RWPE1 (cell line): ENCODE data around the gene AHSG.
"Not testable (repeated sequence)": the region's sequence is repeated elsewhere in the genome, so short reads cannot be mapped to it uniquely, and the experiment has no call there.

Experiments used
- CTCF ChIA-PET: fragments of 350-600 bp; sonication (Branson Sonifier 250); formaldehyde crosslinking; extraction: SDS; loops from one replicate; lab custom pipeline; 2021; lab: Yijun Ruan, JAX
- POLR2A ChIA-PET: fragments of 400-600 bp; formaldehyde crosslinking; extraction: SDS; loops from one replicate; lab custom pipeline; 2020; ENCODE audit warnings: antibody characterized with exemption; ENCODE audit not compliant: low non-redundant PET; lab: Yijun Ruan, JAX
- DNase-seq: peaks from one replicate; pipeline ENCODE4 v3.0.0; 2012; ENCODE audit warnings: low spot score
- H3K27ac ChIP-seq: fragments of 450-650 bp; 2 replicates; pipeline ENCODE4 v1.5.1; 2017
- CTCF ChIP-seq: fragments of 450-650 bp; conservative IDR thresholded peaks from 2 replicates; pipeline ENCODE4 v1.5.1; 2017; ENCODE audit warnings: low read depth, mild to moderate bottlenecking

AHSG gene

DNA sequence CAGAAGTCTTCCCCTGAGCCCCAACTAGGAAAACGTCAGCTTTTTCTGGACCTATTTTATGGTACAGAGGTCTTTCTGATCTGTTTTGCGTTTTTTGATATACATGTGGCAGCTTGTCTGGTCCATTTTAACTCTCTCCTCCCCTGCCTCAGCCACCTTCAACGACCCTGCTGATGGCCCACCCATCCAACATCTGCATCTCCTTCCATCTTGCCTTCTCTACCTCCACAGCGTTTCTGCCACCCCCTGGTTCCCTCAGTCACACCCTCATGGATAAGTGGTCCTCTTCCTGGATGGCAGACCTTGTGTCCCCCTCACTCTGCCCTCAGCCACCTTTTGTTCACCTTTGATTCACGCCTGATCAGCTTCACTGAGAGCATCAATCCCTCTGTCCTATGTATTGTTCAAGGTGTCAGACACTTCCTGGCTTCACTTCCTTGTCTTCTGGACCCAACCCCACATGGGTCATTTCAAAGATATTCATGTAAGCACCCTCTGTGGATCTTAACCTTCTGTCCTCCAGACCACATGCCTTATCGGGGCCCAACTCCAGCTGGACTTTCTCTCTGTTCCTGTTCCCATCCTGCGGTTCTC lies 13.5 kb downstream of the AHSG start:
- TF ChIP-seq CTCF, result no peak
- ChIA-PET CTCF (interaction anchor here (1.2 to 1.3 kb wide), 2 partner anchors 9 to 12 kb away, joined by 4 read pairs; no protein-coding TSS in a partner anchor), POLR2A (interaction anchor here (0.6 kb wide), 1 partner anchor 10 kb away, joined by 3 read pairs; no protein-coding TSS in a partner anchor)
- no peak for DNase-seq
- no peak overlapping the region for H3K27ac ChIP-seq

- H3K27ac ChIP-seq, result no peak overlapping the region
- no peak for DNase-seq
- no peak for TF ChIP-seq CTCF
- POLR2A ChIA-PET, result no interaction called here
- CTCF ChIA-PET, result no interaction called here
These were observed 15.1 kb downstream of the AHSG start for GRCh38 chr3:186627852-186628414.

- POLR2A ChIA-PET, result interaction anchor here (0.6 kb wide), 1 partner anchor 173 kb away, joined by 8 read pairs; no protein-coding TSS in a partner anchor
- no peak for TF ChIP-seq CTCF
- CTCF ChIA-PET, result no interaction called here
- no peak overlapping the region for H3K27ac ChIP-seq
- no peak for DNase-seq
These were observed 15.9 kb downstream of the AHSG start for GRCh38 chr3:186628756-186629155.

DNA sequence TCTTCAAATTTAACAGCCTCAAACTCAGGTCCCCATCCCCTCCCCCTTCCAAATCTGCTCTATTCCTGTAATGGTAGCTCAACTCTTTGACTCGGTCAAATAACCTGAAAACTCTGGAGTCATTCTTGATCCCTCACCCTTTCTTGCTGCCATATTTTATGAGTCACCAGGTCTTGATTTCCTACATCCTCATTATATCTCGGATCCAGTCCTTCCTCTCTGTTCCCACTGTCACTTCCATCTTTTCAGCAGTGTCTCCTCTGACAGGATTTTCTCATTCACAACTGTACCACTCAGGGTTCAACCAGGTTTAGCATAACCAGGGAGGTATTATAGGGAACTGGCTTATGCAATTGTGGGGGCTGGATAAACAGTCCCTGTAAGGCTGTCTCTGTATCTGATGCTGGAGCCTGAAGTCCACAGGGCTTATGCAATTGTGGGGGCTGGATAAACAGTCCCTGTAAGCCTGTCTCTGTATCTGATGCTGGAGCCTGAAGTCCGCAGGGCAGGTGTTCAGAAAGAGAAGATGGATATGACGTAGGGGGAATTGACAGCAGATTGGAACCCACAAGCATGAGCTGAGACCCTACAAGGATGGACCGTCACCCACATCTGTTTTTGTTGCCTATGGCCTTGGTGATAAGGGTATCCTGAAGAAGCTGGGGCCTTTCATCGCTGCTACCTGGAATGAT lies 18.2 kb downstream of the AHSG start:
- no peak for DNase-seq
- TF ChIP-seq CTCF, result no peak
- H3K27ac ChIP-seq, result no peak overlapping the region
- POLR2A ChIA-PET, result no interaction called here
- CTCF ChIA-PET, result interaction anchor here (0.5 to 1.3 kb wide), 4 partner anchors 14 to 1435 kb away, joined by 3 to 5 read pairs (median 4); no protein-coding TSS in a partner anchor

- ChIA-PET CTCF (no interaction called here), POLR2A (no interaction called here)
- peak; percentile 37 for DNase-seq
- TF ChIP-seq CTCF, result no peak
- H3K27ac ChIP-seq, result no peak overlapping the region
These were observed 20.6 kb downstream of the AHSG start for GRCh38 chr3:186633481-186633880.

GRCh38 chr3:186634207-186634606 lies 21.3 kb downstream of the AHSG start:
- CTCF ChIA-PET, result interaction anchor here (0.7 kb wide), 1 partner anchor 47 kb away, joined by 3 read pairs; no protein-coding TSS in a partner anchor
- DNase-seq, POLR2A ChIA-PET, H3K27ac ChIP-seq: not testable (repeated sequence)

DNA sequence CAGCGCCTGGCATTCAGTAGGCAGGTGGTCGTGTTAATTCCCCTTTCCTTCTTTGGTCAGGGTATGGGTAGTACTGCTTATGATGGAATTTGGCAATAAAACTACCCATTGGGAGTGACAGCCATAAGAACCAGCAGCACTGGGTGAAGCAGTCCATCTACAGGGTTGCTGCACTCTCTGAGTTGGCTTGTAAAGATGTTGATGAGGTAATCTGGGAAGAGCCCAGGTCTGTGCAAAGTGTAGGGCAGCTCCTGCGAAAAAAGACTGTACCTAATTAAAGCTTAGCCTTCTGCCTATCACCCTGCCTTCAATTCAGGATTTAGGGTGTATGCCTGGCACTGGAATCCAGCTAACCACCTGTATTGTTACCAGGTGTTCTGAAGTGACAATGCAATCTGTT lies 22.7 kb downstream of the AHSG start:
- ChIA-PET POLR2A (no interaction called here), CTCF (interaction anchor here (2.3 kb wide), 1 partner anchor 18 kb away, joined by 8 read pairs; no protein-coding TSS in a partner anchor)
- H3K27ac ChIP-seq, result no peak overlapping the region
- TF ChIP-seq CTCF, result no peak
- no peak for DNase-seq
